Activated T-helper 1 cell treated with Interleukin-2 at 50 U/mL for 16 hours (primary cell): ENCODE results near the gene LYSMD4.

ENCODE experiments used
- DNase-seq: peaks from one replicate; pipeline ENCODE4 v3.0.0-alpha.2; 2020; ENCODE audit warnings: low read depth

LYSMD4 gene

DNA sequence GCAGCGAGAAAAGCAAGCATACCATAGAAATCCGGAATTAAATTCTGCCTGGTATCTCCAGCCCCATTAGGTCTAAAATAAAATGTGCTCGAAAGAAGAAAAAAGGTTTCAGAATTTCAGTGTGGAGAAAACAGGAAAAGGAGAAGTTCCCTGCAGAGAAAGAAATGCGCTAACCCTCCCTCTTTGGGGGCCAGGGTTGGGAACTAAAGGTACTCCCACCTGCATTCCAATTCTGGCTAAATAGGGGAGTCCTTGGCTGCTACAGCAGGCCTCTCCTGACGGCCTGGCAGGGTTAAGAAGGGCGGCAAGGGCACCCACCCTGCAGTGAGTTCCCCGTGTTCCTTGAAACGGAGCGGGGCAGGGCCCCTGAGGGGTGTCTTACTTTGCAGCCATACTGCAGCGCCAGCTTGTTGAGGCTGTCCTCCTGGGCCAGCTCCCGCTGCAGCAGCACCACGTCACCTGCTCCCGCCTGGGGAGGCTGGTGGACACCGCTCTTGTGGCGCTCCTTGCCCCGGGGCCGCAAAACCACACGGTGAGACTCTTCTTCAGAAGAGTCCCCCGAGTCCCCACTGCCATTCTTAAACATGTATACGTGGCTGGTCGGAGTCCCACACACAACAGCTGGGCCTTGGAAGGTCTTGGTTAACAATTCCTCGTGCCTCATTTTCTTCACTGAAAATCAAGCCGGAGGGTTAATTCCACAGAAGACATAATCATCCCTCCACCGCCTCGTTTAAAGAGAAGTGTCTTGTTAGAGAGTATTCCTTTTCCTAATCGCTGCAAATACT, 1.7 kb downstream of the LYSMD4 start:
- no peak for DNase-seq

GRCh38 chr15:99729920-99730319, 3.3 kb downstream of the LYSMD4 start:
- no peak for DNase-seq

GRCh38 chr15:99729327-99729726, 3.9 kb downstream of the LYSMD4 start:
- no peak for DNase-seq

- DNase-seq, result no peak
Measured at GRCh38 chr15:99728916-99729315, 4.3 kb downstream of the LYSMD4 start.

- no peak for DNase-seq
Measured at GRCh38 chr15:99727733-99728132, 5.5 kb downstream of the LYSMD4 start.

DNA sequence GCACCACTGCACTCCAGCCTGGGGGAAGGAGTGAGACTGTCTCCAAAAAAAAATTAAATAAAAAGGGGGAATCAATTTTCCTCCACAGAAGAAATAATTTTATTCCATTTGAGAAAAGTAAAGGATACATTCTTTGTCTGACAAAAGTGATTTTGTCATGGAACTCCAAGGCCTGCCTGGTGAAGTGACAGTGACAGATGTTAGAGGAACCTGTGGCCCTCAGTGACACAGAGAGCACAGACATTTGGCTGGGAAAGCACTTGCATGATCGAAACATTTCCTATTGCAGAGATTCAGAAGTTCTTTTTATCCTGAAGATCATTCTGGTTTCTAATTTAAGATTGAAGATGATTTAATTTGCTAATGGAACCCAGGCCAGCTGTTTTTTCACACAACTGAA, 5.9 kb downstream of the LYSMD4 start:
- no peak for DNase-seq

GRCh38 chr15:99726333-99726732, 6.9 kb downstream of the LYSMD4 start:
- DNase-seq, result no peak

GRCh38 chr15:99722406-99722805, 10.8 kb downstream of the LYSMD4 start:
- no peak for DNase-seq

- no peak for DNase-seq
Measured at GRCh38 chr15:99721896-99722295, 11.3 kb downstream of the LYSMD4 start.

DNA sequence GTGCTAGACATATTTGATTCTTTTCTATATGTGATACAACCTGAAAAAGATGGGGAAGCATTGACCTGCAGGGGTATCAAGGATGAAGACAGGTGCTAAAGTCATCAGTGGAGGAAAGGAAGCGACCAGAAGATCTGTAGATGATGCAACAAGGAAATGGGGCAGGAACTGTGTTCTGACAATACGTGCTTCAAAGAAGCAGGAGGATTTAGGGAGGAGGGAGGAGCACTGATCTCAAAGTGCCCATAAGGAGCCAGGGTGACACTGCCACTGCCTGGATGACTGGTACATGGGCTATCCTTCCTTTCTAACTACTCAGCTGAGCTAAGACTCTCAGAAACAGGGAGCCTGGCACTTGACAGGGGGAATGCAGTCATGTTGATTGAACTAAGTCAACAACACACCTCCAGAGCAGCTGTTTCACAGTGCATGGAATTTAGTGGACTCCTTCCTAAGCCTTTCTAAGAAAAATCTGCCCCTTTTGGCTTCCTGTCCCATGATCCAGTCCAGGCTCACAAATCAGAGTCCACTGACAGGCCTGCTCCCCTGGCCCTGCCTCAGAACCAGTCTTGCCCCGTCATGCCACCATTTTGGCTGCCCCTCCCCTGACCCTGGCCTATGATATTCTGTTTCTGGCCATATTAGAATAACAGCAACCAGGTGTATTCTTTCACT, 12.0 kb downstream of the LYSMD4 start:
- no peak for DNase-seq

- DNase-seq, result no peak
Measured at GRCh38 chr15:99720533-99720932, 12.7 kb downstream of the LYSMD4 start.

- DNase-seq, result no peak
Measured at GRCh38 chr15:99719096-99719541, 14.1 kb downstream of the LYSMD4 start.

DNA sequence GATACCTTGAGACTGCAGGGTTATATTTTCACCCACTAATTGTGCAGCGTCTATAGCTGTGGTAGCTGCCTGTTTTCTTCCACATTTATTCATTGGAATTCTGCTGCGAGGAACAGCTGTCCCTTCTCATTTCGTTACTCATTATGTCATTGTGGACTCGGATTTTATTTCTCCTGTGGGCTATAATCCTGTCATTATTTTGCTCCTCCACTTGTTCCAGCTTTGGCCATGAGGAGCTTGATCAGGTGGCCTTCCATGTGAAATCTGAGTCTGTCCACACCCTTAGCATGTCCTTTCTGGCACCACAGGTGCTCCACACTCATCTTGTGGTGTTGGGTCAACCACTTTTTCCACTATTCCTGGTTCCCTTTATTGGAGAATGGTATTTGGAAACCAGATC, 14.8 kb downstream of the LYSMD4 start:
- DNase-seq, result no peak

DNA sequence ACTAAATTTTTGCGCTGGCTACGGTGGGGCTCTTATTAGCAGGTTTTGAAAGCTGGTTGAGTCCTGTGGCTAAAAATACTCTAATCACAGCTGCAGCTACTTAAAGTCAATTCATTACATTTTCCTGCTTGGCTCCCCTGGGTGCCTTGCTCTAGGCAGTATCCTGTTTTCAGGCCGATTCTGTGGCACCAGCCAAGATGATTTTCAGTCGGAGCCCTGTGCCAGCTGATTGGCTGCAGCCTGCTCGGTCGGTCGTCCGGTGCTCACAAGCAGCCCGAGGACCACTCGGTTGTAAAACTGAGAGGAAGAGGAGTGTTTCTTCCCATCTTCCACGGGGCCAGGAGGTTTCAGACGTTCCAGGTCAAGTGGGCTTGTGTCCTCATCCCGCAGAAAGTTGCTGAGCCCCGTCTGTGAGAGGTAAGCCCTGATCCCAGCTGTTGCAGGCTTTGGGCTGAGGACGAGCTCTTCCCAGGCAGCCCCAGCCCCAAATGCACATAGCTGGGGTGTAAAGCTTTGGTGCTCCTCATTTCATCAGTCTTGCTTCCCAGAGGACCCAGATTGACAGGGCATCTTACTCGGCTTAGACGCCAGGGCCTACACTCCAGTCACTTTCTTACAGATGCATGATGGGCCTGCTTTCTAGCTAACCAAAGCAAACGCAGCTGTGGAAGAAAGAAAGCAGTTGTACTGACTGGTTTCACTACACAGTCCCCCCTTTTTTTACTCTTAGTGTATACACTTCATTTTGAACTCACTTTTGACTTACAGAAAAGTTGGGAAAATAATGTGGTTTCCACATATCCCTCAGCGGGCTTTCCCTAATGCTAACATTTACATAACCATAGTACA, 15.9 kb downstream of the LYSMD4 start:
- DNase-seq, result no peak

DNA sequence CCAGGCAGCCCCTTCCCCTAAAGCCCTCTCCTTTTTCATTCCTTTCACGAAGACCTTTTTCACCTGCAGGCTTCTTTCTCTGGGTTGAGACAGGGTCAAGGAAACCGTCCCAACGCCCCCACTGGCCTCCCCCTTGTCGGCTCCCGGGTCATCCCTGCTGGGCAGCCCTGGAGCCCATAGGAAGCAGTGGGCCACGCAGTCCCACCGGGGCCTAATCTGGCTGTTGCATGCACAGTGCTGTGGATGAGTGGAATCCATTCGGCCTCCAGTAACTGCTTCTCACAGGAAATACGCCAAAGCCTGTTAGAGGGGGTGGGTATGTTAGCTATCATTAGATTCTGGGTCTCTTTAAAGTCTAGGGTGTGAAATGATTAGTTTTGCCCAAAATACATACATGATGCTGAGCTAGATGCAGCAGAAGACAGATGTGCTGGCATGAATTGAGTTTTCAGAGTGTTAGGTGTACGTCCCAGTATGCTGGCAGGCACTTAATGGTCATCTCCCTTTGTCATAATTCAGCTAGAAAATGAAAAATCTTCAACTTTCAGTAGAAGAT, 16.6 kb downstream of the LYSMD4 start:
- DNase-seq, result no peak

DNA sequence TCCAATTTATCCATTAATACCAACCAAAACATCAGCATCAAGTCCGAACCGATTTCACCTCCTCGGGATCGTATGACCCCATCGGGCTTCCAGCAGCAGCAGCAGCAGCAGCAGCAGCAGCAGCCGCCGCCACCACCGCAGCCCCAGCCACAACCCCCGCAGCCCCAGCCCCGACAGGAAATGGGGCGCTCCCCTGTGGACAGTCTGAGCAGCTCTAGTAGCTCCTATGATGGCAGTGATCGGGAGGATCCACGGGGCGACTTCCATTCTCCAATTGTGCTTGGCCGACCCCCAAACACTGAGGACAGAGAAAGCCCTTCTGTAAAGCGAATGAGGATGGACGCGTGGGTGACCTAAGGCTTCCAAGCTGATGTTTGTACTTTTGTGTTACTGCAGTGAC, 20.8 kb downstream of the LYSMD4 start:
- no peak for DNase-seq

DNA sequence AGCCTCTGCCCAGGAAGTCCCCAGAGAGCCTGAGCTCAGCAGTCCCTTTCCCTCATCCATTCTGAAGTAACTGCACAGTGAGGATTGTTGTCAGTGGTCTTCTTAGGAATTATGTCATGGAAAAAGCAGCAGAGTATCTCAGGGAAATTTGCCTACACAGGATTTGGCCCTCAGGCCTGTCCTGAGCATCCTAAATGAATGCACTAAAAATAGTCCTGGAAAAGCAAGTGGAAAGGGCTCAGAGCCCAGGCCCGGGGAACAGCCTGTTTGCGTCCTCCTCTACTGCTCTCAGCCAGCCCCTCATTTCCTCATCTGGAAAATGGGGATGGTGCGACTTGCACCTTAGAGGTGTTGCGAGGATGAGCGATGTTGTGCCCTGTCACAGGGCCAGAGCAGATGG, 21.6 kb downstream of the LYSMD4 start:
- no peak for DNase-seq

DNA sequence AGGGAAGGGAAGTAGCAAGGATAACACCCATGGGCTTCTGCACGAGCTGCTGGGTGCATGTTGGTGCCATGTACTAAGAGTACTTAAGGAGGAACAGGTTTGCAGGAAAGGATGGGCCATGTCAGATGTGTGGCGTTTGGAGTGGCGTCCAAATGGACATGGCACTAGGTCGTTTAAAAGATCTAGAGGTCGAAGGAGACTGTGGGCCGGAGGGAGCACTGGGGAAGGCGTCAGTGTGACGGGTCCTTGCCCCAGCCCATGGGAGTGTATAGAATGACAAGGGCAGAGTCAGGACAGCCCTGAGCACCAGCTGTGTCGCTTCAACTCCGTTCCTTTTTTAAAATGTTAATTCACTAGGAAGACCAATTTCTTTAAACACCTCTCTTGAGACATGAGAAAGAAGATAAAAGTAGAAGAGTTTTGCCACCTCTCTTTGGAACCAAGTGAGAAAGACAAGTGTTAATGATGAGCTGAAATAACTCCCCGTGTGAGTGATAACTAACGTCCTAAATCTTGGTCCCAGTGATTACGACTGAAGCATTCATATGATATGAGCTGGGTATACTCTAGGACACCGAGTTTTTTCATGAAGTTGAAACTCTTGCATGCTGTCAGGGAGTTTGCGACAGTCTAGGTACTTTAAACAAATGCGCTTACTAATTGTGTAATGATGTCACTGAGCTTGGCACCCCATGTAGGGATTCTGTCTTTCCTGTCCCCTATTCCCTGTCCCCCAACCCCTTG, 23.8 kb downstream of the LYSMD4 start:
- DNase-seq, result no peak

DNA sequence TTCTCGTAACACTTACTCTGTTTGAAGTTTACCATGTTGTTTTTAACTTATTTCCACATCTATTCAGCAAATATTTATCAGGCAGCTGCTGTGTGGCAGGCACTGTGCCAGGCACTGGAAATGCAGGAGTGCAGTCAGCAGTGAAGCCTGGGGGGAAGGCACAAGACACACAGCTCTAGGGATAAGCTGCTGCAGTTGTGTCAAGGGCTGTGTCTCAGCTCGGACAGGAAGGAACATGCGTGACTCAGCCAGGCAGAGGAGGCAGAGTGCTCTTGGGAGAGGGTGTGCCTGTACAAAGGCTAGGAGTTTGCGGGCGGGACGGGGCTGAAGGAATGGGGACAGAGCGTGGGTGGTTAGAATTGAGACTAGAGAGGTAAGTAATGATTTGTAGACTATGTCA, 24.7 kb downstream of the LYSMD4 start:
- DNase-seq, result no peak

DNA sequence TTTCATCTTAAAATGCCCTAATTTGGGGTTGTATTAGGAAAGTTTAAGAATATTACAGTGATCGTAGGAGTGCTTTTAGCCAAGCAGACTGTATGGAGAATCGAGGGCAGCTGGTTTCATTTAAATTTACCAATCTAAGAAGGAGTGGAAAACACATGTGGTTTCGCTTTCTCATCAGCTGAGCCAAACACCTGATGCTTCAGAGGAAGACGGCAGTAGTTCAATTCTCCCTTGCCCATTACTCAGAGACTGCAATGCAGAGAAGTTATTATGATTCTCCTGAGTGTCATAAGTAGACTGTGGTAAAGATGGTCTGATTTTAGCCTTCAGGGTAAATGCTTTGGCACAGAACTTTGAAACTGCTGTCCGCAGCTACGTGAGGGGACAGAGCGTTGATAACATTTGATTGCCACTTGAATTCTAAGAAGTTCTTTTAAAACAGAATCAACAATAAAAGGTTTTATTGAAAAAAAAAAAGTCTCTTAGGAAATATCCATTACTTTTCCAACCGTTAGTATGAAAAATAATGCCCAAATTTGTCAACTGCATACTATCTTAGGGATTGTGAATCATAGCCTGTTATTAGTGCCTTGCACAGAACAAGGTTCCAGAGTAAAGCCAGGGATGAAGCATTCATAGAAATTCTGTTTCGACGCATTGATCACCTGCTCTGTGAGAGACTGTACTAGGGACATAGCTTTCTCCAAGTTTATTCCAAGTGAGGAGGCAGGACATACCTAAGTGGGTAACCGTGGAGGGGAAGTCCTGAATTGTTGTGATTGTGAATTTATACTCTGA, 25.6 kb downstream of the LYSMD4 start:
- no peak for DNase-seq
